OCI-LY7 (cell line): ENCODE data around the gene SCARF2. TPM values are rescaled to one million over a fixed set of nuclear protein-coding genes. Genes with fewer than 3 reads are reported as not detected.
"Not testable (repeated sequence)": the region's sequence is repeated elsewhere in the genome, so short reads cannot be mapped to it uniquely, and the experiment has no call there.

Experiments
- BruUV-seq: library from RNA; stranded (reverse); fragments of 400-500 nt; replicated peaks from 2 replicates; lab custom pipeline; 2021; lab: Mats Ljungman, UMichigan
- CTCF ChIA-PET: fragments of 300-600 bp; sonication (Branson Sonifier 250); formaldehyde crosslinking; loops from one replicate; lab custom pipeline; 2022; ENCODE audit warnings: antibody characterized with exemption; ENCODE audit not compliant: unreplicated experiment; lab: Charles Lee
- POLR2A ChIA-PET: fragments of 300-600 bp; sonication (Branson Sonifier 250); formaldehyde crosslinking; loops from one replicate; lab custom pipeline; 2022; ENCODE audit warnings: antibody characterized with exemption; lab: Charles Lee
- DNase-seq: peaks from one replicate; pipeline ENCODE4 v3.0.0-alpha.2; 2015; ENCODE audit warnings: low spot score
- H2AFZ ChIP-seq: fragments of 200-600 bp; sonication (generic), shearing (Covaris generic); 2 replicates; pipeline ENCODE4 v1.6.1; 2014; ENCODE audit warnings: mild to moderate bottlenecking, antibody characterized with exemption, low read length, moderate library complexity
- H3K27ac ChIP-seq: fragments of 200-600 bp; sonication (generic); 2 replicates; pipeline ENCODE4 v1.5.1; 2014; ENCODE audit warnings: mixed run types, low read depth, mild to moderate bottlenecking, moderate library complexity, low read length, inconsistent platforms; ENCODE audit not compliant: poor library complexity, severe bottlenecking
- H3K36me3 ChIP-seq: fragments of 200-600 bp; sonication (generic); 2 replicates; pipeline ENCODE4 v1.6.1; 2014; ENCODE audit warnings: mild to moderate bottlenecking, antibody characterized with exemption, low read length, moderate library complexity, mixed read lengths; ENCODE audit not compliant: insufficient read depth
- H3K4me1 ChIP-seq: fragments of 200-600 bp; sonication (generic); 2 replicates; pipeline ENCODE4 v1.5.1; 2014; ENCODE audit warnings: mild to moderate bottlenecking, low read length; ENCODE audit not compliant: insufficient read depth, poor library complexity, severe bottlenecking
- H3K4me2 ChIP-seq: fragments of 200-600 bp; sonication (generic); 2 replicates; pipeline ENCODE4 v1.6.1; 2014; ENCODE audit warnings: mild to moderate bottlenecking, low read length
- H3K4me3 ChIP-seq: fragments of 200-600 bp; sonication (generic); 2 replicates; pipeline ENCODE4 v1.5.1; 2014; ENCODE audit warnings: mild to moderate bottlenecking, low read depth, low read length; ENCODE audit not compliant: poor library complexity, severe bottlenecking
- H3K79me2 ChIP-seq: fragments of 200-600 bp; sonication (generic); 2 replicates; pipeline ENCODE4 v1.6.1; 2016; ENCODE audit warnings: low read depth, mild to moderate bottlenecking, low read length, moderate library complexity, mixed read lengths; ENCODE audit not compliant: insufficient read depth
- H3K9me2 ChIP-seq: fragments of 200-600 bp; sonication (generic); 2 replicates; pipeline ENCODE4 v1.6.1; 2016; ENCODE audit warnings: mild to moderate bottlenecking, low read length, mixed read lengths; ENCODE audit not compliant: insufficient read depth
- H3K9me3 ChIP-seq: fragments of 200-600 bp; sonication (generic); 2 replicates; pipeline ENCODE4 v1.6.1; 2014; ENCODE audit warnings: mild to moderate bottlenecking, mixed run types, low read length, mixed read lengths
- H4K20me1 ChIP-seq: fragments of 200-600 bp; sonication (generic); 2 replicates; pipeline ENCODE4 v1.6.1; 2014; ENCODE audit warnings: mild to moderate bottlenecking, antibody characterized with exemption, low read length, moderate library complexity, mixed read lengths; ENCODE audit not compliant: insufficient read depth
- EZH2phosphoT487 ChIP-seq: fragments of 200-600 bp; sonication (generic); IDR thresholded peaks from 2 replicates; pipeline ENCODE4 v1.6.1; 2018; ENCODE audit warnings: low read depth, borderline replicate concordance, mild to moderate bottlenecking, mixed run types, antibody characterized with exemption, low read length, moderate library complexity, mixed read lengths
- intact Hi-C: fragments of 100-400 bp; cut with micrococcal nuclease; formaldehyde crosslinking; loops from one replicate; pipeline ENCODE4 v1.10.0; 2022; ENCODE audit not compliant: unreplicated experiment
- total RNA-seq, 2 experiments: library from RNA; depleted of rRNA in 1 of 2; stranded (reverse); fragments of >200 nt in 1 of 2; shearing (Covaris generic) in 1 of 2; gene quantifications; 2 replicates each; pipeline ENCODE4 v1.2.3, GENCODE V29; 2014 to 2022
- TF ChIP-seq, protein P1 (sequence below): fragments of 200-600 bp; sonication (generic); conservative IDR thresholded peaks from 2 replicates; pipeline ENCODE4 v1.5.1; 2014; ENCODE audit warnings: mild to moderate bottlenecking, antibody characterized with exemption, low read length, moderate library complexity, mixed read lengths

Gene SCARF2
- total RNA-seq, 2 experiments from 2014 or later: 1.0 to 2.2 TPM

DNA sequence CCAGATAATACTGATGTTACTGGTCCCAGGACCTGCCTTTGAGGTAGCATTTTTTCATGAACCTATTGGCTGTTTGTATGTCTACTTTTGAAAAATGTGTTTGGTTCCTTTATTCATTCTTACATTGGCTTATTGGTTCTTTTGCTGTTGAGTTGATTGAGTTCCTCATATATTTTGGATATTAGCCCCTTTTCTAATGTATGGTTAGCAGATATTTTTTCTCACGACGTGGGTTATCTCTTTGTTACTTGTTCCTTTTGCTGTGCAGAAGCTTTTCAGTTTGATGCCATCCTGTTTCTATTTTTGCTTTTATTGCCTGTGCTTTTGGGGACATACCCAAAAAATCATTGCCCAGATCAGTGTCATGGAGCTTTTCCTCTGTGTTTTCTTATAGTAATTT is 53.5 kb downstream of the SCARF2 start:
- no peak overlapping the region for H2AFZ ChIP-seq
- H3K9me2 ChIP-seq: no peaks in the 10 kb centered on the region
- DNase-seq: no peak
- no peaks in the 10 kb centered on the region for H3K36me3 ChIP-seq
- H3K4me1 ChIP-seq: no peaks in the 10 kb centered on the region
- H3K4me2 ChIP-seq: no peak overlapping the region
- ChIA-PET POLR2A (no interaction called here), CTCF (no interaction called here)
- H3K4me3 ChIP-seq: no peak overlapping the region
- H3K9me3 ChIP-seq: peaks cover 1% of the 10 kb centered on the region; the same call in 1 of the 2 replicates
- no TSS peak for BruUV-seq
- no peak overlapping the region for H3K27ac ChIP-seq
- no peaks in the 10 kb centered on the region for H3K79me2 ChIP-seq
- intact Hi-C loops: no loop called here
- no peak for TF ChIP-seq EZH2phosphoT487
- TF ChIP-seq, protein P1, sequence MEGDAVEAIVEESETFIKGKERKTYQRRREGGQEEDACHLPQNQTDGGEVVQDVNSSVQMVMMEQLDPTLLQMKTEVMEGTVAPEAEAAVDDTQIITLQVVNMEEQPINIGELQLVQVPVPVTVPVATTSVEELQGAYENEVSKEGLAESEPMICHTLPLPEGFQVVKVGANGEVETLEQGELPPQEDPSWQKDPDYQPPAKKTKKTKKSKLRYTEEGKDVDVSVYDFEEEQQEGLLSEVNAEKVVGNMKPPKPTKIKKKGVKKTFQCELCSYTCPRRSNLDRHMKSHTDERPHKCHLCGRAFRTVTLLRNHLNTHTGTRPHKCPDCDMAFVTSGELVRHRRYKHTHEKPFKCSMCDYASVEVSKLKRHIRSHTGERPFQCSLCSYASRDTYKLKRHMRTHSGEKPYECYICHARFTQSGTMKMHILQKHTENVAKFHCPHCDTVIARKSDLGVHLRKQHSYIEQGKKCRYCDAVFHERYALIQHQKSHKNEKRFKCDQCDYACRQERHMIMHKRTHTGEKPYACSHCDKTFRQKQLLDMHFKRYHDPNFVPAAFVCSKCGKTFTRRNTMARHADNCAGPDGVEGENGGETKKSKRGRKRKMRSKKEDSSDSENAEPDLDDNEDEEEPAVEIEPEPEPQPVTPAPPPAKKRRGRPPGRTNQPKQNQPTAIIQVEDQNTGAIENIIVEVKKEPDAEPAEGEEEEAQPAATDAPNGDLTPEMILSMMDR: no peak
- no peaks in the 10 kb centered on the region for H4K20me1 ChIP-seq

- POLR2A ChIA-PET: no interaction called here
- no peak for TF ChIP-seq EZH2phosphoT487
- TF ChIP-seq, protein P1: no peak
- no peaks in the 10 kb centered on the region for H3K9me2 ChIP-seq
- no peaks in the 10 kb centered on the region for H3K9me3 ChIP-seq
- no peak for DNase-seq
- CTCF ChIA-PET: interaction anchor here (0.6 kb wide), 1 partner anchor 11 kb away, joined by 3 read pairs; no protein-coding TSS in a partner anchor
- H2AFZ ChIP-seq: no peak overlapping the region
- intact Hi-C loops: no loop called here
- H3K4me3 ChIP-seq: no peak overlapping the region
- H3K27ac ChIP-seq: no peak overlapping the region
- no peaks in the 10 kb centered on the region for H4K20me1 ChIP-seq
- H3K4me1 ChIP-seq: no peaks in the 10 kb centered on the region
- H3K79me2 ChIP-seq: no peaks in the 10 kb centered on the region
- H3K36me3 ChIP-seq: no peaks in the 10 kb centered on the region
- BruUV-seq: no TSS peak
- H3K4me2 ChIP-seq: no peak overlapping the region
Observed at GRCh38 chr22:20383538-20383937, 54.1 kb downstream of the SCARF2 start.

DNA sequence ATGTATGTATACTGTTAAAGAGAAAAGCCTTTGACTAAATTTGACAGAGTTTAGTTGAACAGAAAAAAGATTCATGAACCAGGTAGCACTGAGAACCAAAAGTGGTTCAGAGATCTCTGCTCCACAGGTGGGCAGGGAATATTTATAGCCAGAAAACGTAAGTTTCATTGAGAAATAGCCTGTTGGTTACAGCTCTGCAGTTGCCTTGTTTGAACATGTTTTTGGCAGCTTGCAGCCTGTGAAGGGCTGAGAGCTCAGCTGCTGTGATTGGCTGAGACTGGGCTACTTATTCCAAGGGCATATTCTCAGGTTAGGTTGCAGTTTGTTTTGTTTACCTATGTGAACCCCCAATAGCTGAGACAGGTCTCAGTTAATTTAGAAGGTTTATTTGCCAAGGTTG is 57.1 kb downstream of the SCARF2 start:
- no peaks in the 10 kb centered on the region for H3K79me2 ChIP-seq
- no peak for DNase-seq
- H3K27ac ChIP-seq: no peak overlapping the region
- no peak for TF ChIP-seq EZH2phosphoT487
- TF ChIP-seq, protein P1: no peak
- no peaks in the 10 kb centered on the region for H4K20me1 ChIP-seq
- H3K4me3 ChIP-seq: no peak overlapping the region
- no peaks in the 10 kb centered on the region for H3K9me3 ChIP-seq
- no peak overlapping the region for H3K4me2 ChIP-seq
- no peaks in the 10 kb centered on the region for H3K9me2 ChIP-seq
- intact Hi-C loops: no loop called here
- no peak overlapping the region for H2AFZ ChIP-seq
- H3K4me1 ChIP-seq: no peaks in the 10 kb centered on the region
- no peaks in the 10 kb centered on the region for H3K36me3 ChIP-seq
- CTCF ChIA-PET: interaction anchor here (0.6 kb wide), 1 partner anchor 270 kb away, joined by 9 read pairs; no protein-coding TSS in a partner anchor
- POLR2A ChIA-PET: no interaction called here
- BruUV-seq: no TSS peak

GRCh38 chr22:20378684-20379083 is 58.9 kb downstream of the SCARF2 start:
- H3K4me2 ChIP-seq, H3K79me2 ChIP-seq, H3K4me3 ChIP-seq, H3K9me2 ChIP-seq, intact Hi-C loops, H3K4me1 ChIP-seq, H2AFZ ChIP-seq, H3K36me3 ChIP-seq, BruUV-seq, CTCF ChIA-PET, DNase-seq, H3K27ac ChIP-seq, POLR2A ChIA-PET, H3K9me3 ChIP-seq, H4K20me1 ChIP-seq: not testable (repeated sequence)
